Natural killer cell treated with Interleukin-12 subunit alpha and Interleukin-12 subunit beta and Interleukin-15 and Interleukin-18, amount 100 ng/mL, for 72 hours (primary cell): Measurements from ENCODE around the gene GNG8. TPM values are rescaled to one million over a fixed set of nuclear protein-coding genes. Genes with fewer than 3 reads are reported as not detected.

Source experiments
- ATAC-seq, 2 donors: fragments of 150-1000 bp; cut with Tn5 transposase in 1 of 2; sonication (Bioruptor Pico), chemical (Tn5 transposase) in 1 of 2; 2 replicates each; pipeline ENCODE4 v1.10.0; 2021
- DNase-seq: peaks from one replicate; pipeline ENCODE4 v3.0.0; 2022; ENCODE audit warnings: low spot score
- H3K27ac Mint-ChIP-seq, 2 donors: 1 replicate in 1 of 2; 2 replicates in 1 of 2; pipeline ENCODE4 v1.8.0; 2022; ENCODE audit warnings: mixed read lengths in 2 of 2, mild to moderate bottlenecking in 1 of 2, moderate library complexity in 1 of 2
- H3K27me3 Mint-ChIP-seq, 2 donors: 1 replicate in 1 of 2; 2 replicates in 1 of 2; pipeline ENCODE4 v1.8.0; 2022; ENCODE audit warnings: mixed read lengths in 2 of 2
- H3K36me3 Mint-ChIP-seq: one replicate; pipeline ENCODE4 v1.8.0; 2022; ENCODE audit warnings: mixed read lengths
- H3K4me1 Mint-ChIP-seq, 2 donors: 1 replicate in 1 of 2; 2 replicates in 1 of 2; pipeline ENCODE4 v1.8.0; 2022; ENCODE audit warnings: low read depth in 2 of 2, mixed read lengths in 2 of 2, mild to moderate bottlenecking in 1 of 2
- H3K4me3 Mint-ChIP-seq: one replicate; pipeline ENCODE4 v1.8.0; 2022; ENCODE audit warnings: mixed read lengths
- H3K9me3 Mint-ChIP-seq: 2 replicates; pipeline ENCODE4 v1.8.0; 2022; ENCODE audit warnings: mixed read lengths
- total RNA-seq, 2 donors: library from RNA; stranded (reverse); gene quantifications; one replicate each; pipeline ENCODE4 v1.2.3, GENCODE V29; 2022

Gene GNG8
- total RNA-seq, 2 donors from 2014 or later: 3.0 TPM; not detected in 1

- peak overlapping the region in 1 of 2 donors; percentile 91 for H3K27ac Mint-ChIP-seq
- H3K4me3 Mint-ChIP-seq: no peak overlapping the region
- peaks cover 14 to 32% of the 10 kb centered on the region in 2 donors for H3K4me1 Mint-ChIP-seq
- ATAC-seq (no peak), DNase-seq (no peak)
- H3K36me3 Mint-ChIP-seq: no peaks in the 10 kb centered on the region
- H3K9me3 Mint-ChIP-seq: no peaks in the 10 kb centered on the region
- peaks cover 0 to 18% of the 10 kb centered on the region in 2 donors for H3K27me3 Mint-ChIP-seq
Measured at GRCh38 chr19:46620267-46620666, 15.7 kb downstream of the GNG8 start.

GRCh38 chr19:46618670-46619231 lies 17.3 kb downstream of the GNG8 start:
- peaks cover 0 to 10% of the 10 kb centered on the region in 2 donors for H3K27me3 Mint-ChIP-seq
- peaks cover 20 to 25% of the 10 kb centered on the region in 2 donors for H3K4me1 Mint-ChIP-seq
- H3K4me3 Mint-ChIP-seq: peak overlapping the region; percentile 47
- DNase-seq: no peak
- H3K9me3 Mint-ChIP-seq: no peaks in the 10 kb centered on the region
- peak overlapping the region in 1 of 2 donors; percentile 91 for H3K27ac Mint-ChIP-seq
- no peaks in the 10 kb centered on the region for H3K36me3 Mint-ChIP-seq
- ATAC-seq: no peak

GRCh38 chr19:46617601-46618000 lies 18.4 kb downstream of the GNG8 start:
- Mint-ChIP-seq H3K9me3 (no peaks in the 10 kb centered on the region), H3K4me3 (no peak overlapping the region), H3K27me3 (peaks cover 0 to 10% of the 10 kb centered on the region in 2 donors), H3K36me3 (no peaks in the 10 kb centered on the region), H3K27ac (no peak overlapping the region), H3K4me1 (peaks cover 22 to 25% of the 10 kb centered on the region in 2 donors)
- ATAC-seq: no peak
- no peak for DNase-seq

GRCh38 chr19:46616631-46617322 lies 19.2 kb downstream of the GNG8 start:
- Mint-ChIP-seq H3K9me3 (no peaks in the 10 kb centered on the region), H3K4me1 (peaks cover 30 to 31% of the 10 kb centered on the region in 2 donors), H3K36me3 (no peaks in the 10 kb centered on the region), H3K4me3 (peak overlapping the region; percentile 68), H3K27ac (peak overlapping the region; percentile 6 to 73), H3K27me3 (peaks cover 0 to 8% of the 10 kb centered on the region in 2 donors)
- peak; percentile 44 to 55 for ATAC-seq
- no peak for DNase-seq

- DNase-seq (no peak), ATAC-seq (no peak)
- H3K27ac Mint-ChIP-seq: no peak overlapping the region
- H3K4me3 Mint-ChIP-seq: no peak overlapping the region
- peaks cover 0 to 4% of the 10 kb centered on the region in 2 donors for H3K27me3 Mint-ChIP-seq
- no peaks in the 10 kb centered on the region for H3K9me3 Mint-ChIP-seq
- no peaks in the 10 kb centered on the region for H3K36me3 Mint-ChIP-seq
- peaks cover 38 to 39% of the 10 kb centered on the region in 2 donors for H3K4me1 Mint-ChIP-seq
Measured at GRCh38 chr19:46615966-46616365, 20.0 kb downstream of the GNG8 start.

- Mint-ChIP-seq H3K36me3 (peaks cover 3% of the 10 kb centered on the region), H3K27me3 (peaks cover 0 to 4% of the 10 kb centered on the region in 2 donors), H3K9me3 (no peaks in the 10 kb centered on the region), H3K4me3 (peak overlapping the region; percentile 42), H3K27ac (peak overlapping the region; percentile 48 to 57), H3K4me1 (peaks cover 44% of the 10 kb centered on the region in 2 donors)
- DNase-seq: peak; percentile 81
- ATAC-seq: peak; percentile 71 to 84
Measured at GRCh38 chr19:46614114-46614722, 21.8 kb downstream of the GNG8 start.

GRCh38 chr19:46613525-46613924 lies 22.5 kb downstream of the GNG8 start:
- no peak for ATAC-seq
- H3K9me3 Mint-ChIP-seq: no peaks in the 10 kb centered on the region
- DNase-seq: no peak
- peaks cover 0 to 4% of the 10 kb centered on the region in 2 donors for H3K27me3 Mint-ChIP-seq
- H3K27ac Mint-ChIP-seq: peak overlapping the region in 1 of 2 donors; percentile 57
- peaks cover 6% of the 10 kb centered on the region for H3K36me3 Mint-ChIP-seq
- no peak overlapping the region for H3K4me3 Mint-ChIP-seq
- H3K4me1 Mint-ChIP-seq: peaks cover 40 to 42% of the 10 kb centered on the region in 2 donors

- H3K27me3 Mint-ChIP-seq: peaks cover 0 to 3% of the 10 kb centered on the region in 2 donors
- no peaks in the 10 kb centered on the region for H3K9me3 Mint-ChIP-seq
- peaks cover 12% of the 10 kb centered on the region for H3K36me3 Mint-ChIP-seq
- ATAC-seq: no peak
- no peak for DNase-seq
- H3K4me3 Mint-ChIP-seq: no peak overlapping the region
- H3K27ac Mint-ChIP-seq: peak overlapping the region; percentile 25 to 34
- H3K4me1 Mint-ChIP-seq: peaks cover 36 to 39% of the 10 kb centered on the region in 2 donors
Measured at GRCh38 chr19:46611776-46612175, 24.2 kb downstream of the GNG8 start.

- peak; percentile 60 for DNase-seq
- Mint-ChIP-seq H3K27me3 (no peaks in the 10 kb centered on the region), H3K4me1 (peaks cover 37 to 39% of the 10 kb centered on the region in 2 donors), H3K27ac (peak overlapping the region; percentile 25 to 34), H3K9me3 (no peaks in the 10 kb centered on the region), H3K4me3 (peak overlapping the region; percentile 45), H3K36me3 (peaks cover 18% of the 10 kb centered on the region)
- peak in 1 of 2 donors; percentile 46 for ATAC-seq
Measured at GRCh38 chr19:46610851-46611770, 24.9 kb downstream of the GNG8 start.

- no peak for ATAC-seq
- Mint-ChIP-seq H3K27ac (no peak overlapping the region), H3K4me3 (no peak overlapping the region), H3K27me3 (no peaks in the 10 kb centered on the region), H3K36me3 (peaks cover 19% of the 10 kb centered on the region), H3K9me3 (no peaks in the 10 kb centered on the region), H3K4me1 (peaks cover 34 to 40% of the 10 kb centered on the region in 2 donors)
- no peak for DNase-seq
Measured at GRCh38 chr19:46610413-46610775, 25.6 kb downstream of the GNG8 start.

GRCh38 chr19:46609511-46610412 lies 26.2 kb downstream of the GNG8 start:
- Mint-ChIP-seq H3K36me3 (peaks cover 19% of the 10 kb centered on the region), H3K4me3 (no peak overlapping the region), H3K9me3 (no peaks in the 10 kb centered on the region), H3K27ac (no peak overlapping the region), H3K27me3 (no peaks in the 10 kb centered on the region), H3K4me1 (peaks cover 34 to 40% of the 10 kb centered on the region in 2 donors)
- ATAC-seq: no peak
- DNase-seq: peak; percentile 44

GRCh38 chr19:46608581-46609345 lies 27.2 kb downstream of the GNG8 start:
- H3K27ac Mint-ChIP-seq: no peak overlapping the region
- no peak for ATAC-seq
- H3K9me3 Mint-ChIP-seq: no peaks in the 10 kb centered on the region
- H3K36me3 Mint-ChIP-seq: peaks cover 19% of the 10 kb centered on the region
- H3K4me3 Mint-ChIP-seq: no peak overlapping the region
- H3K4me1 Mint-ChIP-seq: peaks cover 31 to 34% of the 10 kb centered on the region in 2 donors
- peak; percentile 38 for DNase-seq
- no peaks in the 10 kb centered on the region for H3K27me3 Mint-ChIP-seq
